IMR-90 (cell line): Measurements from ENCODE around the gene RAB11FIP3.

Experiments
- BHLHE40 ChIP-seq: fragments of 150-350 bp; IDR thresholded peaks from 2 replicates; pipeline ENCODE4 v1.6.1; 2016; ENCODE audit warnings: mild to moderate bottlenecking, low read depth, low read length
- CHD1 ChIP-seq: IDR thresholded peaks from 2 replicates; pipeline ENCODE4 v1.6.1; 2012; ENCODE audit warnings: low read depth, low read length, improper control_type of control experiment
- MAFK ChIP-seq: IDR thresholded peaks from 2 replicates; pipeline ENCODE4 v1.6.1; 2012; ENCODE audit warnings: low read depth, low read length, improper control_type of control experiment
- MXI1 ChIP-seq: IDR thresholded peaks from 2 replicates; pipeline ENCODE4 v1.6.1; 2012; ENCODE audit warnings: low read depth, mild to moderate bottlenecking, low read length, moderate library complexity, borderline replicate concordance
- POLR2A ChIP-seq: IDR thresholded peaks from 2 replicates; pipeline ENCODE4 v1.6.1; 2012; ENCODE audit warnings: mild to moderate bottlenecking, low read depth, low read length
- RAD21 ChIP-seq: IDR thresholded peaks from 2 replicates; pipeline ENCODE4 v1.6.1; 2012; ENCODE audit warnings: low read length, improper control_type of control experiment
- RFX5 ChIP-seq: IDR thresholded peaks from 2 replicates; pipeline ENCODE4 v1.8.0; 2012; ENCODE audit warnings: low read depth, mild to moderate bottlenecking, low read length, moderate library complexity
- SMC3 ChIP-seq: fragments of 150-350 bp; IDR thresholded peaks from 2 replicates; pipeline ENCODE4 v1.6.1; 2016; ENCODE audit warnings: low read depth, mild to moderate bottlenecking, antibody characterized with exemption, low read length, moderate library complexity
- TF ChIP-seq, protein P1 (sequence below): conservative IDR thresholded peaks from 2 replicates; pipeline ENCODE4 v1.5.1; 2012; ENCODE audit warnings: mild to moderate bottlenecking, low read depth, low read length, improper control_type of control experiment
- TF ChIP-seq, protein P2 (sequence below): fragments of 150-350 bp; IDR thresholded peaks from 2 replicates; pipeline ENCODE4 v1.6.1; 2017; ENCODE audit warnings: mild to moderate bottlenecking, antibody characterized with exemption, low read length, low read depth
- TF ChIP-seq, protein P3 (sequence below): fragments of 150-350 bp; IDR thresholded peaks from 2 replicates; pipeline ENCODE4 v1.6.1; 2016; ENCODE audit warnings: low read depth, mild to moderate bottlenecking, low read length, moderate library complexity, borderline replicate concordance

DNA sequence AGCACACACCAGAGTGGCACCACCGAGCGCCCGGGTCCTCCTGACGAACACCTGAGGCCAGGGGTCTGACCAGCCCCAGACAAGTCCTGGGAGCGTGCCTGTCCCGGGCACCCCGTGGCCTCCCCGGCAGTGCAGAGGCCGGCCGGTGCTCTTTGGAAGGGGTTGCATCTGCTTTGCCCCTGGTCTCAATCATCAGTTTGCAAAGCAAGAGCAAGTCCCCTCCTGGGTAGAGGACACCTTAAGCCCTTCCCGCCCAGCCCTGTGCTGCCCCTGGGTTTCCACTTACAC lies 90.4 kb downstream of the RAB11FIP3 start:
- TF ChIP-seq, protein P1, sequence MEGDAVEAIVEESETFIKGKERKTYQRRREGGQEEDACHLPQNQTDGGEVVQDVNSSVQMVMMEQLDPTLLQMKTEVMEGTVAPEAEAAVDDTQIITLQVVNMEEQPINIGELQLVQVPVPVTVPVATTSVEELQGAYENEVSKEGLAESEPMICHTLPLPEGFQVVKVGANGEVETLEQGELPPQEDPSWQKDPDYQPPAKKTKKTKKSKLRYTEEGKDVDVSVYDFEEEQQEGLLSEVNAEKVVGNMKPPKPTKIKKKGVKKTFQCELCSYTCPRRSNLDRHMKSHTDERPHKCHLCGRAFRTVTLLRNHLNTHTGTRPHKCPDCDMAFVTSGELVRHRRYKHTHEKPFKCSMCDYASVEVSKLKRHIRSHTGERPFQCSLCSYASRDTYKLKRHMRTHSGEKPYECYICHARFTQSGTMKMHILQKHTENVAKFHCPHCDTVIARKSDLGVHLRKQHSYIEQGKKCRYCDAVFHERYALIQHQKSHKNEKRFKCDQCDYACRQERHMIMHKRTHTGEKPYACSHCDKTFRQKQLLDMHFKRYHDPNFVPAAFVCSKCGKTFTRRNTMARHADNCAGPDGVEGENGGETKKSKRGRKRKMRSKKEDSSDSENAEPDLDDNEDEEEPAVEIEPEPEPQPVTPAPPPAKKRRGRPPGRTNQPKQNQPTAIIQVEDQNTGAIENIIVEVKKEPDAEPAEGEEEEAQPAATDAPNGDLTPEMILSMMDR = no peak
- no peak for TF ChIP-seq CHD1
- TF ChIP-seq, protein P2, sequence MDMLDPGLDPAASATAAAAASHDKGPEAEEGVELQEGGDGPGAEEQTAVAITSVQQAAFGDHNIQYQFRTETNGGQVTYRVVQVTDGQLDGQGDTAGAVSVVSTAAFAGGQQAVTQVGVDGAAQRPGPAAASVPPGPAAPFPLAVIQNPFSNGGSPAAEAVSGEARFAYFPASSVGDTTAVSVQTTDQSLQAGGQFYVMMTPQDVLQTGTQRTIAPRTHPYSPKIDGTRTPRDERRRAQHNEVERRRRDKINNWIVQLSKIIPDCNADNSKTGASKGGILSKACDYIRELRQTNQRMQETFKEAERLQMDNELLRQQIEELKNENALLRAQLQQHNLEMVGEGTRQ = no peak
- TF ChIP-seq, protein P3, sequence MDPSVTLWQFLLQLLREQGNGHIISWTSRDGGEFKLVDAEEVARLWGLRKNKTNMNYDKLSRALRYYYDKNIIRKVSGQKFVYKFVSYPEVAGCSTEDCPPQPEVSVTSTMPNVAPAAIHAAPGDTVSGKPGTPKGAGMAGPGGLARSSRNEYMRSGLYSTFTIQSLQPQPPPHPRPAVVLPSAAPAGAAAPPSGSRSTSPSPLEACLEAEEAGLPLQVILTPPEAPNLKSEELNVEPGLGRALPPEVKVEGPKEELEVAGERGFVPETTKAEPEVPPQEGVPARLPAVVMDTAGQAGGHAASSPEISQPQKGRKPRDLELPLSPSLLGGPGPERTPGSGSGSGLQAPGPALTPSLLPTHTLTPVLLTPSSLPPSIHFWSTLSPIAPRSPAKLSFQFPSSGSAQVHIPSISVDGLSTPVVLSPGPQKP = no peak
- TF ChIP-seq BHLHE40 = no peak
- TF ChIP-seq RAD21 = no peak
- TF ChIP-seq MAFK = no peak
- TF ChIP-seq POLR2A = no peak
- TF ChIP-seq SMC3 = no peak
- TF ChIP-seq MXI1 = no peak
- TF ChIP-seq RFX5 = no peak
